GM12878 (cell line): Measurements from ENCODE around the gene ZKSCAN5. TPM values are rescaled to one million over a fixed set of nuclear protein-coding genes. Genes with fewer than 3 reads are reported as not detected.

Experiments
- BACH1 ChIP-seq: fragments of 450-650 bp; IDR thresholded peaks from 2 replicates; pipeline ENCODE4 v1.6.1; 2017; ENCODE audit warnings: mild to moderate bottlenecking, borderline replicate concordance
- DPF2 ChIP-seq: fragments of 450-650 bp; IDR thresholded peaks from 2 replicates; pipeline ENCODE4 v1.6.1; 2017; ENCODE audit warnings: mild to moderate bottlenecking
- HDAC6 ChIP-seq: fragments of 200-600 bp; sonication (generic); IDR thresholded peaks from one replicate; pipeline ENCODE4 v1.8.0; 2017; ENCODE audit warnings: antibody characterized with exemption; ENCODE audit not compliant: unreplicated experiment
- HSF1 ChIP-seq: fragments of 150-350 bp; IDR thresholded peaks from 2 replicates; pipeline ENCODE4 v1.6.1; 2014; ENCODE audit warnings: mild to moderate bottlenecking, low read depth, low read length
- KAT2A ChIP-seq: conservative IDR thresholded peaks from 2 replicates; pipeline ENCODE4 v1.6.1; 2011; ENCODE audit warnings: low read depth, low read length; ENCODE audit not compliant: control insufficient read depth
- KDM1A ChIP-seq: fragments of 200-600 bp; sonication (generic); IDR thresholded peaks from 2 replicates; pipeline ENCODE4 v1.6.1; 2016; ENCODE audit warnings: borderline replicate concordance
- MEF2A ChIP-seq: IDR thresholded peaks from 2 replicates; pipeline ENCODE4 v1.6.1; 2011; ENCODE audit warnings: low read depth, mild to moderate bottlenecking, low read length, moderate library complexity; ENCODE audit not compliant: insufficient read depth
- MLLT1 ChIP-seq: fragments of 450-650 bp; IDR thresholded peaks from 2 replicates; pipeline ENCODE4 v1.6.1; 2016; ENCODE audit warnings: mild to moderate bottlenecking
- PAX5 ChIP-seq: IDR thresholded peaks from 2 replicates; pipeline ENCODE4 v1.6.1; 2011; ENCODE audit warnings: low read depth, low read length, borderline replicate concordance
- PML ChIP-seq: IDR thresholded peaks from 2 replicates; pipeline ENCODE4 v1.6.1; 2012; ENCODE audit warnings: low read length, inconsistent platforms
- RAD21 ChIP-seq: IDR thresholded peaks from 2 replicates; pipeline ENCODE4 v1.6.1; 2011; ENCODE audit warnings: mild to moderate bottlenecking, low read depth, low read length, moderate library complexity; ENCODE audit not compliant: insufficient read depth
- RB1 ChIP-seq: fragments of 450-650 bp; formaldehyde crosslinking; IDR thresholded peaks from 2 replicates; pipeline ENCODE4 v1.6.1; 2017; ENCODE audit warnings: mild to moderate bottlenecking, borderline replicate concordance
- SMAD1 ChIP-seq: fragments of 450-650 bp; IDR thresholded peaks from 2 replicates; pipeline ENCODE4 v1.6.1; 2018; ENCODE audit warnings: mild to moderate bottlenecking, low read depth; ENCODE audit not compliant: partially characterized antibody
- SMAD5 ChIP-seq: IDR thresholded peaks from 2 replicates; pipeline ENCODE4 v1.6.1; 2016; ENCODE audit warnings: antibody characterized with exemption, low read depth
- SP1 ChIP-seq: IDR thresholded peaks from one replicate; pipeline ENCODE4 v1.6.1; 2011; ENCODE audit warnings: low read depth, low read length
- SPI1 ChIP-seq: IDR thresholded peaks from 2 replicates; pipeline ENCODE4 v1.6.1; 2011; ENCODE audit warnings: low read depth, mild to moderate bottlenecking, low read length, moderate library complexity, borderline replicate concordance; ENCODE audit not compliant: insufficient read depth
- TCF12 ChIP-seq: IDR thresholded peaks from 2 replicates; pipeline ENCODE4 v1.6.1; 2011; ENCODE audit warnings: low read depth, mild to moderate bottlenecking, low read length
- USF2 ChIP-seq: IDR thresholded peaks from 2 replicates; pipeline ENCODE4 v1.6.1; 2011; ENCODE audit warnings: low read depth, low read length, improper control_type of control experiment, borderline replicate concordance
- YY1 ChIP-seq: IDR thresholded peaks from 2 replicates; pipeline ENCODE4 v1.6.1; 2011; ENCODE audit warnings: low read depth, mild to moderate bottlenecking, low read length
- ZBTB4 ChIP-seq: fragments of 450-650 bp; formaldehyde crosslinking; IDR thresholded peaks from 2 replicates; pipeline ENCODE4 v1.4.0; 2022; ENCODE audit warnings: mild to moderate bottlenecking, moderate library complexity
- ZNF274 ChIP-seq: IDR thresholded peaks from one replicate; pipeline ENCODE4 v1.8.0; 2011; ENCODE audit not compliant: insufficient read length, insufficient read depth
- ZZZ3 ChIP-seq: IDR thresholded peaks from 2 replicates; pipeline ENCODE4 v1.6.1; 2011; ENCODE audit warnings: low read depth; ENCODE audit not compliant: control insufficient read depth, insufficient read length
- polyA plus RNA-seq, 11 experiments: library from polyadenylated mRNA; depleted of rRNA in 4 of 11; unstranded in 6 of 11; stranded (reverse) in 5 of 11; fragments of >200 nt; fragmentation: Nextera tagmentation in 4 of 11; fragmentation: Illumina TruSeq in 1 of 11; extraction: Ambion mirVana in 4 of 11; extraction: Trizol in 1 of 11; gene quantifications; 1 replicate in 1 of 11; 2 replicates in 10 of 11; pipeline versions ENCODE4 v1.2.1 to v1.2.3, GENCODE V29; 2011 to 2016; ENCODE audit warnings: inconsistent platforms in 2 of 11, missing spikeins in 2 of 11, low read depth in 1 of 11
- total RNA-seq, 4 experiments: library from RNA; depleted of rRNA in 3 of 4; stranded (reverse); fragments of >200 nt in 3 of 4; fragmentation: Illumina TruSeq in 1 of 4; extraction: Trizol in 1 of 4; gene quantifications; 2 replicates each; pipeline versions ENCODE4 v1.2.1 to v1.2.3, GENCODE V29; 2013 to 2021
- TF ChIP-seq, protein P1 (sequence below): IDR thresholded peaks from 2 replicates; pipeline ENCODE4 v1.6.1; 2012; ENCODE audit warnings: low read depth, low read length, improper control_type of control experiment

Gene ZKSCAN5
- total and polyA plus RNA-seq, 10 of the 15 experiments (the other 5 are each of a cell fraction or from before 2014, with no cell fraction given), result 2.5 to 10.1 (median 7.7) TPM

GRCh38 chr7:99551767-99552463 is 47.5 kb downstream of the ZKSCAN5 start, which contains the start of gene FAM200A (continued):
- peak; percentile 36; the same call in 1 of the 2 replicates for TF ChIP-seq MLLT1
- TF ChIP-seq SP1, result peak; percentile 32
- TF ChIP-seq USF2, result no peak
- TF ChIP-seq HDAC6, result no peak
- no peak for TF ChIP-seq MEF2A
- TF ChIP-seq ZZZ3, result no peak
- no peak for TF ChIP-seq ZBTB4
- TF ChIP-seq RAD21, result no peak
- peak; percentile 53; the same call in 1 of the 2 replicates for TF ChIP-seq YY1
- peak; percentile 37 for TF ChIP-seq SMAD1
- TF ChIP-seq RB1, result peak; percentile 72; the same call in 1 of the 2 replicates
- TF ChIP-seq HSF1, result no peak
- TF ChIP-seq SPI1, result no peak
- TF ChIP-seq, protein P1, sequence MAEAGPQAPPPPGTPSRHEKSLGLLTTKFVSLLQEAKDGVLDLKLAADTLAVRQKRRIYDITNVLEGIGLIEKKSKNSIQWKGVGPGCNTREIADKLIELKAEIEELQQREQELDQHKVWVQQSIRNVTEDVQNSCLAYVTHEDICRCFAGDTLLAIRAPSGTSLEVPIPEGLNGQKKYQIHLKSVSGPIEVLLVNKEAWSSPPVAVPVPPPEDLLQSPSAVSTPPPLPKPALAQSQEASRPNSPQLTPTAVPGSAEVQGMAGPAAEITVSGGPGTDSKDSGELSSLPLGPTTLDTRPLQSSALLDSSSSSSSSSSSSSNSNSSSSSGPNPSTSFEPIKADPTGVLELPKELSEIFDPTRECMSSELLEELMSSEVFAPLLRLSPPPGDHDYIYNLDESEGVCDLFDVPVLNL, result no peak
- TF ChIP-seq PML, result peak; percentile 93
- no peak for TF ChIP-seq KDM1A
- TF ChIP-seq ZNF274, result no peak
- no peak for TF ChIP-seq TCF12
- peak; percentile 59; the same call in 1 of the 2 replicates for TF ChIP-seq BACH1
- peak; percentile 58; the same call in 1 of the 2 replicates for TF ChIP-seq PAX5
- TF ChIP-seq DPF2, result no peak
- TF ChIP-seq SMAD5, result no peak
- no peak for TF ChIP-seq KAT2A
